ENCODE results near the gene CLK3. TPM values are rescaled to one million over a fixed set of nuclear protein-coding genes. Genes with fewer than 3 reads are reported as not detected.

CLK3 gene
- total RNA-seq, 2 donors from 2014 or later: 116 to 120 TPM

DNA sequence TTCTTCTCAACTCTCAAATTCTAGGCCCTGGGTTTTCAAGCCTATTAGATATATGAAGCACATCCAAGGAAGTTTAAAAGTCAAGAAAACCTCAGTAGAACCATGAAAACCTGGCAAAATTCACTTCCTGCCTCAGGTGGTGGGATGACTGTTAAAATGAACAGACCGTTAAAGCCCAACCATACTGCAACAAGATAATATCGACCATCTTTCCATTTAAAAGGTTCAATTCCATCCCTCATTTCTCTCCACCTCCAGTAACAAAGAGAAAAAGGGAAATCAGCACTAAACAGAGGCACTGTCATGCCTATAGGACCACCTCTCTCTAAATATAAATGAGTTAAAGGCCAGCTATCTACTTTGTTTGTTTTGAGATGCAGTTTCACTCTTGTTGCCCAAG, 49.0 kb downstream of the CLK3 start:
- Mint-ChIP-seq H3K36me3 (ENCODE audit: insufficient read depth in 2 of 2) (peaks cover 0 to 7% of the 10 kb centered on the region in 2 donors), H3K4me1 (ENCODE audit: low read depth) (peaks cover 30% of the 10 kb centered on the region), H3K27ac (no peak overlapping the region), H3K4me3 (no peak overlapping the region), H3K27me3 (ENCODE audit: low read depth) (no peaks in the 10 kb centered on the region), H3K9me3 (no peaks in the 10 kb centered on the region)
- DNase-seq: no peak
- no peak for ATAC-seq (replicated peaks in 1 of 2)

DNA sequence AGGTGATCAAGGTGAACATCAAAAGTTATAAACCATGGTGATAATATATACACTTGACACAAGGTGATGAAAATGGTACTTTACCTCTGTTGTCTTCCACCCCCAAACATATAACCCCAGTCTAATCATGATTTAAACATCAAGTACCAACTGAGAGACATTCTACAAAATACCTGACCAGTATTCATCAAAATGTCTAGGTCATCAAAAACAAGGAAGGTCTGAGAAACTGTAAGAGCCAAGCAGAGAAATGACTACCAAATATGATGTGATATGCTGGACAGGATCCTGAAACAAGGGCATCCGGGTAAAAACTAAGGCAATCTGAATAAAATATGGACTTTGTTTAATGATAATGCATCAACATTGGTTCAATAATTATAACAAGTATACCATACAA, 52.3 kb downstream of the CLK3 start:
- Mint-ChIP-seq H3K4me1 (ENCODE audit: low read depth) (peaks cover 30% of the 10 kb centered on the region), H3K36me3 (ENCODE audit: insufficient read depth in 2 of 2) (peaks cover under 1 to 10% of the 10 kb centered on the region in 2 donors), H3K4me3 (no peak overlapping the region), H3K27ac (no peak overlapping the region), H3K9me3 (no peaks in the 10 kb centered on the region), H3K27me3 (ENCODE audit: low read depth) (no peaks in the 10 kb centered on the region)
- ATAC-seq (replicated peaks in 1 of 2) (no peak), DNase-seq (no peak)

DNA sequence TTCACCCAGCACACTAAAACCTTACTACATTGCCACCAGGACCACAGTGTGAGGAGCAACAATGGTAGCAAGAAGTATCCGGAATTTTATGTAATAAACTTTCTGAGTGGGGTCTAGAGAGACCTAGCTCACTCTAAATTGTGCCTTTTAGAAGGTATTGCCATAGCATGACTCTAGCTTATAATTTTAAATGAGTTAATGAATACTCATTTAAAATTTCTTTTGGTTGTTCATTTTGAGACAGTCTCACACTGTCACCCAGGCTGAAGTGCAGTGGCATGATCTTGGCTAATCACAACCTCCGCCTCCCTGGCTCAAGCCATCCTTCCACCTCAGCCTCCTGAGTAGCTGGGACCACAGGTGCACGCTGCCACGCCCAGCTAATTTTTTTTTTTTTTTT, 54.0 kb downstream of the CLK3 start:
- Mint-ChIP-seq H3K36me3 (ENCODE audit: insufficient read depth in 2 of 2) (peaks cover 4 to 14% of the 10 kb centered on the region in 2 donors), H3K9me3 (no peaks in the 10 kb centered on the region), H3K27me3 (ENCODE audit: low read depth) (no peaks in the 10 kb centered on the region), H3K4me1 (ENCODE audit: low read depth) (peaks cover 19% of the 10 kb centered on the region), H3K4me3 (no peak overlapping the region), H3K27ac (no peak overlapping the region)
- ATAC-seq (replicated peaks in 1 of 2): no peak
- DNase-seq: no peak

DNA sequence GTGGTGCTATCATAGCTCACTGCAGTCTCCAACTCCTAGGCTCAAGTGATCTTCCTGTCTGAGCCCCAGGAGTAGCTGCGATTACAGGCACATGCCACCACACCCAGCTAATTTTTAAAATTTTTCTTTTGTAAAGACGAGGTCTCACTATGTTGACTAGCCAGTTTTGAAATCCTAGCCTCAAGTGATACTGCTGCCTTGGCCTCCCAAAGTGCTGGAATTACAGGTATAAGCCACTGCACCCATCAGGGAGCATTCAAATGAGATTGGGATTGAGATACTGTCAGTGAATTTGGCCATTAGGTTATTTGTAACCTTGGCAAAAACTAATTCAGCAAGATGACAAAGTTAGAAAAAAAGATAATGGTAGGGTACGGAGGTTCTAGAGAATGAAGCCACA, 58.5 kb downstream of the CLK3 start:
- no peak for DNase-seq
- Mint-ChIP-seq H3K27me3 (ENCODE audit: low read depth) (no peaks in the 10 kb centered on the region), H3K9me3 (no peaks in the 10 kb centered on the region), H3K4me3 (no peak overlapping the region), H3K4me1 (ENCODE audit: low read depth) (peaks cover 11% of the 10 kb centered on the region), H3K27ac (no peak overlapping the region), H3K36me3 (ENCODE audit: insufficient read depth in 2 of 2) (peaks cover 4 to 7% of the 10 kb centered on the region in 2 donors)
- ATAC-seq (replicated peaks in 1 of 2): no peak

DNA sequence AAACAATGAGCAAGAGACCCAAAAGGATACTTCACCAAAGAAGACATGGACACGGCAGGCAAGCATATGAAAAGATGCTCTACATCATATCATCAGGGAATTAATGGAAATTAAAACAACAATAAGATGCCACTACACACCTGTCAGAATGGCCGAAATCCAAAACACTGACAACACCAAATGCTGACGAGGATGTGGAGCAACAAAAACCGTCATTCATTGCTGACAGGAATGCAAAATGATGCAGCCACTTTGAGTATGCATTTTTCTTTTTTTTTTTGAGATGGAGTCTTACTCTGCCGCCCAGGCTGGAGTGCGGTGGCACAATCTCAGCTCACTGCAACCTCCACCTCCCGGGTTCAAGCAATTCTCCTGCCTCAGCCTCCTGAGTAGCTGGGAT, 61.2 kb downstream of the CLK3 start:
- DNase-seq: no peak
- no peaks in the 10 kb centered on the region for H3K27me3 Mint-ChIP-seq (ENCODE audit: low read depth)
- H3K4me3 Mint-ChIP-seq: no peak overlapping the region
- no peak for ATAC-seq (replicated peaks in 1 of 2)
- peaks cover 4 to 8% of the 10 kb centered on the region in 2 donors for H3K36me3 Mint-ChIP-seq (ENCODE audit: insufficient read depth in 2 of 2)
- peaks cover 11% of the 10 kb centered on the region for H3K4me1 Mint-ChIP-seq (ENCODE audit: low read depth)
- no peak overlapping the region for H3K27ac Mint-ChIP-seq
- no peaks in the 10 kb centered on the region for H3K9me3 Mint-ChIP-seq

Other genes with a start within 250 kb of the CLK3 start
- under 1 TPM; 0.21 to 0.26 TPM for gene CYP11A1, start 248.2 kb upstream of the CLK3 start, total RNA-seq
- 10 to 100 TPM; 46.7 to 57.1 TPM for gene SEMA7A, start 181.9 kb upstream of the CLK3 start, total RNA-seq
- gene UBL7, start 154.7 kb upstream of the CLK3 start, total RNA-seq: 10 to 100 TPM; 47.8 to 55.1 TPM
- gene ARID3B, start 74.6 kb upstream of the CLK3 start, total RNA-seq: 10 to 100 TPM; 47.6 to 53.8 TPM
- gene EDC3, start 80.2 kb downstream of the CLK3 start, total RNA-seq: 10 to 100 TPM; 50.6 to 52.3 TPM
- 1 to 10 TPM; 3.4 to 5.4 TPM for gene CYP1A1, start 109.7 kb downstream of the CLK3 start, total RNA-seq
- gene CYP1A2, start 133.0 kb downstream of the CLK3 start, total RNA-seq: not detected
- gene CSK, start 166.2 kb downstream of the CLK3 start, total RNA-seq: 100 to 1,000 TPM; 200 to 267 TPM
- gene LMAN1L, start 197.0 kb downstream of the CLK3 start, total RNA-seq: under 1 TPM; 0.53 to 0.72 TPM
- under 1 TPM; 0.14 to 0.17 TPM for gene CPLX3, start 210.8 kb downstream of the CLK3 start, total RNA-seq
- gene ULK3, start 227.3 kb downstream of the CLK3 start, total RNA-seq: 10 to 100 TPM; 48.5 to 53.8 TPM